SU-DHL-6 (cell line): Measurements from ENCODE around the gene LAMA2.

Experiments
- H2AFZ ChIP-seq: fragments of 200-600 bp; sonication (generic); 2 replicates; pipeline ENCODE4 v1.6.1; 2014; ENCODE audit warnings: low read depth, mild to moderate bottlenecking, moderate library complexity, mixed read lengths, antibody characterized with exemption, low read length; ENCODE audit not compliant: severe bottlenecking
- H3F3A ChIP-seq: fragments of 200-600 bp; shearing (Covaris generic); 2 replicates; pipeline ENCODE4 v1.6.0; 2016; ENCODE audit warnings: antibody characterized with exemption, mild to moderate bottlenecking; ENCODE audit not compliant: insufficient read depth
- H3K27ac ChIP-seq: fragments of 200-600 bp; sonication (generic); 2 replicates; pipeline ENCODE4 v1.5.1; 2016; ENCODE audit warnings: low read depth, mild to moderate bottlenecking, low read length, moderate library complexity, mixed read lengths
- H3K27me3 ChIP-seq: fragments of 200-600 bp; sonication (generic), shearing (Covaris generic); 2 replicates; pipeline ENCODE4 v1.6.0; 2014; ENCODE audit warnings: mild to moderate bottlenecking, low read length
- H3K36me3 ChIP-seq: fragments of 200-600 bp; sonication (generic); 2 replicates; pipeline ENCODE4 v1.6.1; 2014; ENCODE audit warnings: mild to moderate bottlenecking, low read length, mixed read lengths
- H3K4me2 ChIP-seq: fragments of 300-600, 200-600 bp; shearing (Covaris generic), sonication (generic); 2 replicates; pipeline ENCODE4 v1.6.0; 2014; ENCODE audit warnings: low read length, low read depth, mild to moderate bottlenecking; ENCODE audit not compliant: poor library complexity, severe bottlenecking
- H3K4me3 ChIP-seq: fragments of 200-600 bp; sonication (generic); 2 replicates; pipeline ENCODE4 v1.5.1; 2014; ENCODE audit warnings: antibody characterized with exemption, low read length, mild to moderate bottlenecking, mixed read lengths; ENCODE audit not compliant: insufficient read depth, poor library complexity, severe bottlenecking
- H3K79me2 ChIP-seq: fragments of 200-600 bp; sonication (generic); 2 replicates; pipeline ENCODE4 v1.6.1; 2014; ENCODE audit warnings: mild to moderate bottlenecking, low read length, moderate library complexity; ENCODE audit not compliant: insufficient read depth
- H3K9ac ChIP-seq: fragments of 200-600 bp; sonication (generic); 2 replicates; pipeline ENCODE4 v1.7.0; 2014; ENCODE audit warnings: mild to moderate bottlenecking, low read length
- H3K9me2 ChIP-seq: fragments of 200-600 bp; sonication (generic); replicated peaks from 2 replicates; pipeline ENCODE4 v1.6.1; 2014; ENCODE audit warnings: low read length; ENCODE audit not compliant: insufficient read depth
- H3K9me3 ChIP-seq: fragments of 200-600 bp; sonication (generic); 2 replicates; pipeline ENCODE4 v1.6.1; 2014; ENCODE audit warnings: low read length, mixed read lengths; ENCODE audit not compliant: insufficient read depth
- H4K20me1 ChIP-seq: fragments of 200-600 bp; sonication (generic); 2 replicates; pipeline ENCODE4 v1.6.1; 2014; ENCODE audit warnings: low read depth, mild to moderate bottlenecking, antibody characterized with exemption, low read length, moderate library complexity, mixed read lengths
- CTCF ChIP-seq: fragments of 200-600 bp; sonication (generic); IDR thresholded peaks from one replicate; pipeline ENCODE4 v1.5.1; 2017; ENCODE audit warnings: antibody characterized with exemption, mild to moderate bottlenecking, low read length, moderate library complexity; ENCODE audit not compliant: insufficient read depth, poor library complexity, severe bottlenecking
- EZH2phosphoT487 ChIP-seq: fragments of 200-600 bp; sonication (generic), shearing (Covaris generic); conservative IDR thresholded peaks from 2 replicates; pipeline ENCODE4 v1.6.1; 2018; ENCODE audit warnings: mild to moderate bottlenecking, antibody characterized with exemption, low read length, moderate library complexity, mixed read lengths

LAMA2 gene

DNA sequence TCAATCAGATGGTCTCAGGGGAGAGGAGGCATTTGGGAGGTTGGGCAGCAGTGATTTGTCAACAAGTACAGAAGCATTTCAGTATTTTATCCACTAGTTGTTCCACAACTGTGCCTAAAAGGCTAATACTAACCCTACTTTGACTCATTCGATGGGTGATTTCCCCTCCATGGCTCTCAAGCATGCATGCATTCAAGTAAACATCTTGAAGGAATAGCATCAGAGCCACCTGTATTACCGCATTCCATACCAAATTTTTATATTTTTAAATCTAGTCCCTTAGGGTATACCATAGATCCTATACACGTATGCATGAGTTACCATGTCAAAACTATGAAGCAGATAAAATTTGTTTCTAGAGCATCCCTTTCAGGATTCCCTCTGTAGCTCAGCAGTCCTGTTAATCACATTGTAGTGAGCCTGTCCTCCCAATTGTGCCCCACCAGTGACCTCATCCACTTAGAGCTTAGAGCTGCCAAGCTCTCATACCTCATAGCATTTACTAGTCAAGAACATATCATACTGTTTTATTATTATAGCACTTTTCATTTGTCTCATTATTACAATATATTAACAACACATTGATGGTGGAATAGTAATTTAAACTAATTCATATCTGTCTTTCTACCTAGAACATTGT is 213.8 kb downstream of the LAMA2 start:
- Histone ChIP-seq H3K4me3 (no peak overlapping the region), H3K9me3 (no peaks in the 10 kb centered on the region), H2AFZ (no peak overlapping the region), H3K79me2 (no peaks in the 10 kb centered on the region), H4K20me1 (no peaks in the 10 kb centered on the region), H3K9ac (no peak overlapping the region), H3K27ac (no peak overlapping the region), H3K9me2 (no peaks in the 10 kb centered on the region), H3F3A (no peaks in the 10 kb centered on the region), H3K36me3 (no peaks in the 10 kb centered on the region), H3K27me3 (no peaks in the 10 kb centered on the region), H3K4me2 (no peak overlapping the region)
- TF ChIP-seq CTCF, result no peak
- no peak for TF ChIP-seq EZH2phosphoT487

GRCh38 chr6:129098061-129098553 is 215.2 kb downstream of the LAMA2 start:
- no peak for TF ChIP-seq EZH2phosphoT487
- TF ChIP-seq CTCF, result no peak
- Histone ChIP-seq H3F3A (no peaks in the 10 kb centered on the region), H3K36me3 (no peaks in the 10 kb centered on the region), H3K4me2 (no peak overlapping the region), H3K4me3 (no peak overlapping the region), H4K20me1 (no peaks in the 10 kb centered on the region), H3K27me3 (no peaks in the 10 kb centered on the region), H3K27ac (no peak overlapping the region), H3K9me2 (no peaks in the 10 kb centered on the region), H2AFZ (no peak overlapping the region), H3K79me2 (no peaks in the 10 kb centered on the region), H3K9ac (no peak overlapping the region), H3K9me3 (no peaks in the 10 kb centered on the region)

- Histone ChIP-seq H3K36me3 (no peaks in the 10 kb centered on the region), H3K27me3 (no peaks in the 10 kb centered on the region), H3K9me3 (no peaks in the 10 kb centered on the region), H3K9me2 (no peaks in the 10 kb centered on the region), H3K4me3 (no peak overlapping the region), H3K9ac (no peak overlapping the region), H4K20me1 (no peaks in the 10 kb centered on the region), H3K79me2 (no peaks in the 10 kb centered on the region), H2AFZ (no peak overlapping the region), H3K27ac (no peak overlapping the region), H3K4me2 (no peak overlapping the region), H3F3A (no peaks in the 10 kb centered on the region)
- TF ChIP-seq CTCF (no peak), EZH2phosphoT487 (no peak)
Measured at GRCh38 chr6:129099696-129100095, 216.8 kb downstream of the LAMA2 start.
